Upper lobe of right lung (tissue), 1 donor: ENCODE measurements around the gene HLA-DPB1. TPM values are rescaled to one million over a fixed set of nuclear protein-coding genes. Genes with fewer than 3 reads are reported as not detected.
A peak's percentile ranks its signal among the peaks of the same experiment; 100 is the strongest.

ENCODE experiments used
- ATAC-seq: fragments of 200-7000 bp; cut with Tn5 transposase; one replicate; pipeline ENCODE4 v1.9.1; 2020; ENCODE audit warnings: mild to moderate bottlenecking, moderate library complexity
- DNase-seq: peaks from one replicate; pipeline ENCODE4 v3.0.0-alpha.2; 2020
- H3K27ac ChIP-seq: fragments of 200-600 bp; one replicate; pipeline ENCODE4 v1.8.0; 2022
- H3K27me3 ChIP-seq: fragments of 200-600 bp; one replicate; pipeline ENCODE4 v1.8.0; 2022; ENCODE audit warnings: mild to moderate bottlenecking
- H3K36me3 ChIP-seq: fragments of 200-600 bp; one replicate; pipeline ENCODE4 v1.8.0; 2022
- H3K4me1 ChIP-seq: fragments of 200-600 bp; one replicate; pipeline ENCODE4 v1.8.0; 2022
- H3K4me3 ChIP-seq: fragments of 200-600 bp; one replicate; pipeline ENCODE4 v1.8.0; 2022; ENCODE audit warnings: mild to moderate bottlenecking
- H3K9me3 ChIP-seq: fragments of 200-600 bp; one replicate; pipeline ENCODE4 v1.8.0; 2022
- intact Hi-C: fragments of 100-400 bp; cut with DNase I; formaldehyde crosslinking; loops from one replicate; pipeline ENCODE4 v1.11.0; 2022
- long read RNA-seq: library from polyadenylated mRNA; unstranded; transcript quantifications from one replicate; pipeline ENCODE4 v2.0.0, GENCODE V29; 2021
- total RNA-seq: library from RNA; stranded (reverse); fragmentation: NEBNext Ultra II Directional; extraction: Animal tissue kit (Norgen Biotek cat#: 25700); gene quantifications from one replicate; pipeline ENCODE4 v1.2.1, GENCODE V29; 2021
- TF ChIP-seq, protein P1 (sequence below): fragments of 200-600 bp; IDR thresholded peaks from one replicate; pipeline ENCODE4 v1.8.0; 2022; ENCODE audit warnings: antibody characterized with exemption
- donor health status: DM: no; HTN: yes; CAD: no; lungs with severe emphysema.

HLA-DPB1 gene
- 385 TPM for total RNA-seq
- long read RNA-seq, transcript HLA-DPB1-211 (6 exons, 1,560 nt) = major isoform, 330 of 412 reads
- long read RNA-seq, partial matches to known transcripts = 51 of 412 reads
- long read RNA-seq, other reads (novel, unspliced or antisense) = 31 of 412 reads

DNA sequence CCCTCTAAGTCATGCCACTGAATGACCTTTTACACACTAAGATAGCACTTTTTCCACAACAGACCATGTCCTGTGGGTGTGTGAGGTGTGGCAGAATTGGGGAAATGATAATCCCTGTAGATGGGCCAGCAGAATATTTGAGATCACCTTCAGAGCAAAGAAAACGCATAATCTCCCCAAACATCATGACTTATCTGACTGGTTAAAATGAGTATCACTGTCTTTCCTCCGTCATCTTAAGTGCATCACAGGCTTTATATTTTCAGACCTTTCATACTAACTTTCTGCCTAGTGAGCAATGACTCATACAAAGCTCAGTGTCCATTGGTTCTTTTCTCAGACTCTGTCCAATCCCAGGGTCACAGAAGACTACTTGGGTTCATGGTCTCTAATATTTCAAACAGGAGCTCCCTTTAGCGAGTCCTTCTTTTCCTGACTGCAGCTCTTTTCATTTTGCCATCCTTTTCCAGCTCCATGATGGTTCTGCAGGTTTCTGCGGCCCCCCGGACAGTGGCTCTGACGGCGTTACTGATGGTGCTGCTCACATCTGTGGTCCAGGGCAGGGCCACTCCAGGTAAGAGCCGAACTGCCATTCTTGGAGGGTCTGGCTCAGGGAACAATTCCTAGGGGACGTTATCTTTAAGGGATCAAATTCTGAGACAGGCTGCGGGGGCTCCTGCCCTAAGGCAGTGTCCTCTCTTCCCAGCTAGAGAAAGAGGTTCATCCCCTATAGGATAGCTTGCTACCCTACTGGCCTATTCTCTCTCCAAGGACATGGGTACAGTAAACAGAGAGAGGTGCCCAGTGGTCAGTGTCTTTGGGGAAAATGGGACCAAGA, at the start of gene HLA-DPB1:
TSS of gene HLA-DPB1 (plus strand) at position 423 of the 838 bp plus-strand sequence. CDS start at position 475, 52 bp downstream.
- intact Hi-C loops = no loop called here

DNA sequence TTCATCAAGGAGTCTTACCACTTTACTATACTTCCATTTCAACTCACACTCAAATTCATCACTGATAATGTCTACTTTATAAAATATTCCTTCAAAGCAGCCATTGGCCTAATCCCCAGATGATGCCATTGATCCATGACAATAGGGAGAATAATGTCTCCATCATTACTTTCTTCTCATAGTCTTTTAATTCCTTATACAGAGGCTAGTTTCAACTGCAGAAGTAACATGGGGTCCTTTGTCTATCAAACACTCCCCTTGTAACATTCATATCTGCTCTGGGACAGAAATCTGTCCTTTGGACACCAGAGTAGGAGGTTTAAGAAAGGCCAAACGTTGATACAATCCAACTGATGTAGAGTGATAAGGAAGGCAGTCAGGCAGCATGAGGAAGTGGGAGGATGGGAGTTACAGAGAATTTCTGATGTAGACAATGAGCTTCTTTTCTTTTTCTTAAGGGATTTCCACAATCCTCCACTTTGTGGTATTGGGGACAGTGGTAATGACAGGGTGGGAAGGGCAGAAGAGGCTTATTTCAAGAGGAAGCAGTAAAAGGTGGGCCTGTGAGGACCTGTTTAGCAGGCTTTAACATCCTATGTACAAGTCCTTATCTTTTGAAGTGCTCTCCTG, 47.5 kb upstream of the HLA-DPB1 start:
- H3K4me1 ChIP-seq = peaks cover 7% of the 10 kb centered on the region
- DNase-seq (no peak), ATAC-seq (peak; percentile 11)
- no peaks in the 10 kb centered on the region for H3K9me3 ChIP-seq
- intact Hi-C loops = no loop called here
- H3K36me3 ChIP-seq = no peaks in the 10 kb centered on the region
- peak overlapping the region; percentile 89 for H3K27ac ChIP-seq
- H3K4me3 ChIP-seq = no peak overlapping the region
- no peaks in the 10 kb centered on the region for H3K27me3 ChIP-seq
- TF ChIP-seq, protein P1, sequence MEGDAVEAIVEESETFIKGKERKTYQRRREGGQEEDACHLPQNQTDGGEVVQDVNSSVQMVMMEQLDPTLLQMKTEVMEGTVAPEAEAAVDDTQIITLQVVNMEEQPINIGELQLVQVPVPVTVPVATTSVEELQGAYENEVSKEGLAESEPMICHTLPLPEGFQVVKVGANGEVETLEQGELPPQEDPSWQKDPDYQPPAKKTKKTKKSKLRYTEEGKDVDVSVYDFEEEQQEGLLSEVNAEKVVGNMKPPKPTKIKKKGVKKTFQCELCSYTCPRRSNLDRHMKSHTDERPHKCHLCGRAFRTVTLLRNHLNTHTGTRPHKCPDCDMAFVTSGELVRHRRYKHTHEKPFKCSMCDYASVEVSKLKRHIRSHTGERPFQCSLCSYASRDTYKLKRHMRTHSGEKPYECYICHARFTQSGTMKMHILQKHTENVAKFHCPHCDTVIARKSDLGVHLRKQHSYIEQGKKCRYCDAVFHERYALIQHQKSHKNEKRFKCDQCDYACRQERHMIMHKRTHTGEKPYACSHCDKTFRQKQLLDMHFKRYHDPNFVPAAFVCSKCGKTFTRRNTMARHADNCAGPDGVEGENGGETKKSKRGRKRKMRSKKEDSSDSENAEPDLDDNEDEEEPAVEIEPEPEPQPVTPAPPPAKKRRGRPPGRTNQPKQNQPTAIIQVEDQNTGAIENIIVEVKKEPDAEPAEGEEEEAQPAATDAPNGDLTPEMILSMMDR = no peak

More for the DNA sequence above, at the start of gene HLA-DPB1:
- no peak for DNase-seq
- TF ChIP-seq, protein P1 = no peak
- Histone ChIP-seq H3K27me3 (no peaks in the 10 kb centered on the region), H3K4me3 (peak within 1 kb of the TSS; percentile 53), H3K36me3 (no peaks in the 10 kb centered on the region), H3K9me3 (no peaks in the 10 kb centered on the region), H3K4me1 (peaks cover 7% of the 10 kb centered on the region), H3K27ac (peak within 1 kb of the TSS; percentile 75)
- peak; percentile 85 for ATAC-seq

DNA sequence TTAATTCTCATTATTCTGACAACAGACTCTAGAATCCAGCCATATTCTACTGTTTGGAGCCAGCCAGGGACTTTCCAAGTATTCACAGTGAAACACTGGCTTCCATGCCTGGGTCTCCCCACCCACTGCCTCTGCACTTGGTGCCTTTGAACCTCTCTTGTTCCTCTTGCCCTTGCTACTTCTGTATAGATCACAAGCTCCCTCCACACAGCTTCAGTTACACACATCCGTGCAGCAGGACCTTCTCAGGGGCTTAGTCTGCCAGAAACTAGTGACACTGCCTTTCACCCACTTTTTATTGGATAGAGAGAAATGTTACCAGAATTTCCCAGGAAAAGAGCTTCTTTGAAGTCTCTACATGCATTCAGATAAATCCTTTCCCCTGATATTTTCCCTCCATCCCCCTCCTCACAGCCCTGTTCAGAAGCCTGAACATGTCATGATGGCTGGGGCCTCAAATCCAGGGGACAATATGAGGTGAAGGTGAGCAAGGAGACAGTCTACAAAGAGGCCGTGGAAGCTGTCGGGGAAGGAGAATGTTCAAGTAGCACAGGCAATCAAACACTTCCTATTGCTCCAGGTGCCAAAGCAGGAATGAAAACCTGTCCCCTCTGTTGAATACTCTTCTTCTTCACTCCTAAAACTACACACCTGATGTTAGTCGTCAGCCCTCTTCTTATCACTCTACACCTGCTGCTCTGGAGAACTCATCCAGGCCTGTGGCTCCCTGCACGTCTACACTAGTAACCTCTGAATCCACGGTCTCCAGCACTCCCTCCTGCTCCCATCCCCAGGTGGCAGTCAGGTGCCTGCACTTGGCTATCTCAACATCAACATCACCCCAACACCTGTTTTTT, 46.2 kb upstream of the HLA-DPB1 start:
- ATAC-seq (peak; percentile 98), DNase-seq (no peak)
- Histone ChIP-seq H3K4me3 (no peak overlapping the region), H3K27me3 (no peaks in the 10 kb centered on the region), H3K9me3 (no peaks in the 10 kb centered on the region), H3K36me3 (no peaks in the 10 kb centered on the region), H3K27ac (peak overlapping the region; percentile 89), H3K4me1 (peaks cover 7% of the 10 kb centered on the region)
- TF ChIP-seq, protein P1 = no peak
- intact Hi-C loops = no loop called here

DNA sequence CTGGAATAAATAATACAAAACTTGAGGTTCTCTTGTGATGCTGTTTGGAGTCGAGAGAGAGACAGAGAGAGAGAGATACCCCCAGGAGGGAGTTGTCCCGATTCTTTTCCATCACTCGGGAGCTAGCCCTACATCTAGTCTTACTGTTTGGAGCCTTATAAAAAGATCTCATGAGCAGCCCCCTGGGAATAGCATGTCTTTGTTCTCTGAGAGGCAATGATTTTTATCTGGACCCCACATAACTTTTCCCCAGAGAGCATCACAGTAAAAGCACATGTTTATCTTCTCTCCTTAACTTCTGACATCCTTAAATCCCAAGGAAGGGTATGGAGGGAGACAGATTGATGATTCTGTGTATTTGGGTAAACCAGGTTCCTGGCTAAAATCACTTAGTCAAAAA, 45.5 kb upstream of the HLA-DPB1 start:
- intact Hi-C loops = no loop called here
- ATAC-seq = no peak
- peak overlapping the region; percentile 89 for H3K27ac ChIP-seq
- H3K27me3 ChIP-seq = no peaks in the 10 kb centered on the region
- peaks cover 7% of the 10 kb centered on the region for H3K4me1 ChIP-seq
- DNase-seq = no peak
- H3K36me3 ChIP-seq = no peaks in the 10 kb centered on the region
- no peaks in the 10 kb centered on the region for H3K9me3 ChIP-seq
- TF ChIP-seq, protein P1 = no peak
- H3K4me3 ChIP-seq = no peak overlapping the region

DNA sequence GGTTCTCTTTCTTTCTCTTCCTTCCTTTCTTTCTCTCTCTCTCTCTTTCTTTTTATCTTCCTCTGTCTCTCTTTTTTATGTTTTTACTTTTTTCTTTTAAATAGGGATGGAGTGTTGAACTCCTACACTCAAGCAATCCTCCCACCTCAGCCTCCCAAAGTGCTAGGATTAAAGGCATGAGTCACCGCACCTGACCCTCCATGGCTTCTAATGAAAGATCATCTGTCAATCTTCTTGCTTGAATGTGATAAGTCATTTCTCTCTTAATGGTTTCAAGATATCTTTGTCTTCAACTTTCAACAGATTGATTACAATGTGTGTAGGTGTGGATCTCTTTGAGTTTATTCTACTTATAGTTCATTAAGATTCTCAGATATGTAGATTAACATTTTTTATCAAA, 41.2 kb upstream of the HLA-DPB1 start:
- Histone ChIP-seq H3K27me3 (no peaks in the 10 kb centered on the region), H3K27ac (no peak overlapping the region), H3K9me3 (no peaks in the 10 kb centered on the region), H3K36me3 (no peaks in the 10 kb centered on the region), H3K4me1 (no peaks in the 10 kb centered on the region), H3K4me3 (no peak overlapping the region)
- ATAC-seq = no peak
- intact Hi-C loops = no loop called here
- TF ChIP-seq, protein P1 = no peak
- no peak for DNase-seq
